D721Med (cell line): Measurements from ENCODE around the gene OTUB2.

Experiments used
- DNase-seq: peaks from one replicate; pipeline ENCODE4 v3.0.0; 2011; ENCODE audit warnings: low spot score; ENCODE audit not compliant: insufficient read length
- FAIRE-seq: peaks from 2 replicates; lab custom pipeline; 2011; peaks lifted over from hg19 to GRCh38; lab: Jason Lieb, UNC
- CTCF ChIP-seq: IDR thresholded peaks from 2 replicates; pipeline ENCODE4 v1.5.1; 2012; ENCODE audit warnings: mild to moderate bottlenecking, control low read depth; ENCODE audit not compliant: insufficient read depth; ENCODE audit errors: missing control alignments

Gene OTUB2

GRCh38 chr14:93996130-93996695 is 29.9 kb upstream of the OTUB2 start:
- no peak for TF ChIP-seq CTCF
- no peak for DNase-seq
- no peak for FAIRE-seq

GRCh38 chr14:93997082-93997481 is 29.1 kb upstream of the OTUB2 start, which contains the start of gene CCDC197:
Gene CCDC197 (plus strand): TSS chr14:93997301. CDS start chr14:93998132, 831 bp downstream.
- FAIRE-seq = no peak
- no peak for DNase-seq
- no peak for TF ChIP-seq CTCF

DNA sequence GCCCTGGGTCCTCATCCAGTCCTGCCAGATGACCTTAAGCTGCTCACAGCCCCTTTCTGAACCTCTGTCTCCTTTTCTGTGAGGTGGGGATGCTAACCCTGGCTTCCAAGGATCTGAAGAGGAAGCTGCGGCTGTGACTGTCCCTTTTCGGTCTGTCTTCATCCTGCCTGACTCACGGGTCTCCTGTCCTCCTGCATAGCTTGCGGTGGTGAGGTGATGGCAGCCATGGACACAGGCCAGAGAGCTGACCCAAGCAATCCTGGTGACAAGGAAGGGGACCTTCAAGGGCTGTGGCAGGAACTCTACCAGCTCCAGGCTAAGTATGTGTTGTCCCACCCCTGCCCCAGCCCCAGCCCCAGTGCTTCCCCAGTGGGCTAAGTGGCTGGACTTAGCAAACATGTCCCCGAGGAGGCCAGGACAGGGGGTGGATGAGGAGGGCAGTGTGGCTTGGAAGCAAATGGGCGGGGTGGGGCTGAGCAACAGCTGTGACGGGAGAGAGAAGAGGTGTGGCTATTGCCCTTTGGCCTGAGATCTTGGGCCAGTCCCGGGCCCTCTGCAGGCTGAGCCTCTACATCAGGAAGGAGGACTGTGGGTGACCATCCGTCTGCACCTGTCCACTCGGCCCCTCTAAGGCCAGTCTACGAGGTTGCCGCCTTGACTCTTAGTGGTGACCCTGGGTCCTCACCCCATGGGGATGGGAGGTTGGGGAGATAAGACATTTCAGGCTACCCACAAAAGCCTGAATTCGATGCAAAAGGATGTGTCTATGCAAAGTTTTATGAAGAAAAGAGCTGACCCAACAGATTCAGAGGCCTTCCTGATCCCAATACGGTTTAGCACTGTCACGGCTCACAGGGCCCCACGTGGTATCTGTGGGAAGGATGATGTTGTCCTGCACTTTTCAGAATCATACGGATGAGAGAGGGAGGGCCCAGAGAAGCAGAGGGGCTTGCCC is 27.9 kb upstream of the OTUB2 start:
- FAIRE-seq (no peak), DNase-seq (no peak)
- TF ChIP-seq CTCF = no peak

DNA sequence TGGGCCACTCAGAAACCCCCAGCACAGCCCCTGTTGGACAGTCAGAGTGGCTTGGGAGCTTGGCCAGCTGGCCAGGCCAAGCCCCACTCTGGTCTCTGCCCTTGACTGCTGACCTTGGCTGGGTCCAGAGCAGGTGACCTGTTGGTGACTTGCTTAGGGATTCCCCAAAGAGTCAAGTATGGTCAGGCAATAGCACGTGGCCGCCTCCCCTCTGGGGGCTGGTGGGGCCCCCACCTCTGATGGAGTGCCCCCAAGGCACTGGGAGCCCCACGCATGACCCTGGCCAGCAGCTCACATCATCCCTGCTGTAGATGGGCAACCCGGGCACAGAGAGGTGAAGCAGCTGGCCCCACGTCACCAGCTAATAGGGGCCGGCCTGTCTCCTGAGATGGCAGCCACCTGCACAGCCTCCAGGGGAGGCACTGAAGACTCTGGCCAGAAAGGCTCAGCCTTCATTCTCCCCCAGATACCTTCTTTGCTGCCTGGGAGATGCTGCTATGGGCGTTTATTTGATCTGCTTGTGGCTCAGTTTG is 27.2 kb upstream of the OTUB2 start:
- TF ChIP-seq CTCF = no peak
- DNase-seq (no peak), FAIRE-seq (no peak)

DNA sequence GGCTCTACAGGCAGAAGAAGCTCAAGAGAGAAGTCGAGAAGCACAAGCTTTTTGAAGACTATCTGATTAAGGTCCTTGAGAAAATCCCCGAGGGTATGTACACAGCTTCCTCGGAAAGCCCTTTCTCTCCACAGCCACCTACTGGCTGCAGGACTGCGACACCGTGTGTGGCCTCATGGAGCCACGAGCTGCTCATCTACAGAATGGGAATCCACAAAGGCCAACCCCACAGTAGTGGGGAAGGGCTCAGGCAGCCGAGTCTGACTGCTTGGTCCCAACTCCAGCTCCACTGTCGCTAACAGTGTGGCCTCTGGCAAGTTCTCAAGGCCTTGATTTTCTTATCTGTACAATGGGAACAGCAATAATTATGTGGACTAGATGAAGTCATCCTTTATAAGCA is 26.6 kb upstream of the OTUB2 start:
- DNase-seq (no peak), FAIRE-seq (no peak)
- TF ChIP-seq CTCF = no peak

DNA sequence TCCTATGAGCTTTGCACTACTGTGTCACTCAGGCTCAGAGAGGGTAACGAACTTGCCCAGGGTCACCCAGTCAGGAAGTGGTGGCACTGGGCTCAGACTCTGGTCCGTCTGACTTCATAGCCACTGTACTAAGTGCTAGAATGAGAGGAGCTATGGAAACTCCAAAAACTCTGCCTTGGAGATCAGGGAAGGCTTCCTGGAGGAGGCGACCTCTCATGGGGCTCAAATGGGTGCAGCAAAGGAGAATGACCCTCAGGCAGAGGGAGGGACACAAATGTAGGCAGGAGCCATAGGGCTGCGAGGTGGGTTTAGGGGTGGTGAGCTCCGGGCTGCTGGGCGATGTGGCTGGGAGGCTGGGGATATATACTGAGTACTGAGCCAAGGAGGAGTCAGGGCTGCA is 25.9 kb upstream of the OTUB2 start:
- no peak for DNase-seq
- TF ChIP-seq CTCF = no peak
- FAIRE-seq = no peak
